HepG2 (cell line): Measurements from ENCODE around the gene ESYT3. TPM values are rescaled to one million over a fixed set of nuclear protein-coding genes. Genes with fewer than 3 reads are reported as not detected.

Experiments
- ATAC-seq: fragments of 200-7000 bp; cut with Tn5 transposase; 3 replicates; pipeline ENCODE4 v1.9.1; 2020; ENCODE audit warnings: mild to moderate bottlenecking, moderate library complexity
- BruUV-seq: library from RNA; stranded (reverse); fragments of 400-500 nt; replicated peaks from 2 replicates; lab custom pipeline; 2021; lab: Mats Ljungman, UMichigan
- CTCF ChIA-PET: fragments of 300-600 bp; formaldehyde crosslinking; extraction: SDS; loops from one replicate; lab custom pipeline; 2021; ENCODE audit warnings: low total read pairs, inconsistent platforms, low intra/inter-chr PET ratio; lab: Yijun Ruan, JAX
- POLR2A ChIA-PET: fragments of 350-600 bp; sonication (Branson Sonifier 250); formaldehyde crosslinking; loops from one replicate; lab custom pipeline; 2020; ENCODE audit warnings: antibody characterized with exemption, inconsistent platforms; lab: Yijun Ruan, JAX
- DNase-seq: peaks from one replicate; pipeline ENCODE4 v3.0.0-alpha.2; 2015; ENCODE audit warnings: low spot score
- FAIRE-seq: peaks from 3 replicates; lab custom pipeline; 2011; peaks lifted over from hg19 to GRCh38; lab: Jason Lieb, UNC
- H2AFZ ChIP-seq: one replicate; pipeline ENCODE4 v1.6.1; 2011; ENCODE audit warnings: low read length, inconsistent platforms
- H3K27ac ChIP-seq: fragments of 300-600 bp; 3 replicates; pipeline ENCODE4 v1.8.0; 2011; ENCODE audit warnings: mixed run types, mild to moderate bottlenecking, mixed read lengths, low read length, inconsistent platforms; ENCODE audit not compliant: insufficient read depth; ENCODE audit errors: extremely low read length
- H3K27me3 ChIP-seq, 2 experiments: fragments of 200-600 bp in 1 of 2; 2 replicates in 1 of 2; 3 replicates in 1 of 2; pipeline versions ENCODE4 v1.6.0 to v1.8.0; 2011; ENCODE audit warnings: low read length in 2 of 2, mild to moderate bottlenecking in 2 of 2, moderate library complexity in 2 of 2, inconsistent platforms in 1 of 2; ENCODE audit not compliant: insufficient read depth in 2 of 2, control insufficient read depth in 1 of 2
- H3K36me3 ChIP-seq, 2 experiments: fragments of 200-600 bp in 1 of 2; replicated peaks in 1 of 2; 2 replicates in 1 of 2; 3 replicates in 1 of 2; pipeline versions ENCODE4 v1.5.1 to v1.8.0; 2011; ENCODE audit warnings: low read length in 2 of 2, inconsistent platforms in 1 of 2; ENCODE audit not compliant: insufficient read depth in 2 of 2, control insufficient read depth in 1 of 2
- H3K4me1 ChIP-seq: 2 replicates; pipeline ENCODE4 v1.5.1; 2012; ENCODE audit warnings: low read length, inconsistent platforms; ENCODE audit not compliant: insufficient read depth
- H3K4me2 ChIP-seq: 2 replicates; pipeline ENCODE4 v1.6.0; 2011; ENCODE audit warnings: low read depth, low read length, inconsistent platforms
- H3K4me3 ChIP-seq, 3 experiments: fragments of 200-600 bp in 1 of 3; sonication (generic), shearing (Covaris generic) in 1 of 3; replicated peaks in 1 of 3; 2 replicates each; pipeline ENCODE4 v1.5.1; 2011 to 2016; ENCODE audit warnings: low read length in 3 of 3, inconsistent platforms in 2 of 3, low read depth in 2 of 3, mild to moderate bottlenecking in 2 of 3, control low read depth in 1 of 3, mixed read lengths in 1 of 3; ENCODE audit not compliant: insufficient read depth in 1 of 3
- H3K79me2 ChIP-seq: one replicate; pipeline ENCODE4 v1.6.1; 2011; ENCODE audit warnings: low read length, inconsistent platforms; ENCODE audit not compliant: insufficient read depth
- H3K9ac ChIP-seq: 2 replicates; pipeline ENCODE4 v1.6.0; 2011; ENCODE audit warnings: mild to moderate bottlenecking, low read depth, low read length, inconsistent platforms; ENCODE audit not compliant: insufficient read depth
- H3K9me3 ChIP-seq: 2 replicates; pipeline ENCODE4 v1.5.1; 2012; ENCODE audit warnings: mild to moderate bottlenecking, low read length
- H4K20me1 ChIP-seq: 2 replicates; pipeline ENCODE4 v1.6.0; 2011; ENCODE audit warnings: inconsistent platforms, mild to moderate bottlenecking, low read length, moderate library complexity; ENCODE audit not compliant: insufficient read depth
- CENPX ChIP-seq: sonication (generic); formaldehyde crosslinking; IDR thresholded peaks from 2 replicates; pipeline ENCODE4 v1.9.0; 2021; ENCODE audit warnings: mild to moderate bottlenecking, missing genetic modification reagents, moderate library complexity
- POLR2AphosphoS2 ChIP-seq: IDR thresholded peaks from 2 replicates; pipeline ENCODE4 v1.6.1; 2011; ENCODE audit warnings: low read depth, low read length, improper control_type of control experiment
- PREB ChIP-seq: sonication (generic); formaldehyde crosslinking; IDR thresholded peaks from 2 replicates; pipeline ENCODE4 v1.4.0; 2020; ENCODE audit warnings: missing genetic modification reagents
- RFXANK ChIP-seq: IDR thresholded peaks from 2 replicates; pipeline ENCODE4 v1.6.1; 2016
- SALL1 ChIP-seq: sonication (generic); formaldehyde crosslinking; IDR thresholded peaks from 2 replicates; pipeline ENCODE4 v1.8.0; 2022; ENCODE audit warnings: mild to moderate bottlenecking, missing genetic modification reagents
- SMAD3 ChIP-seq: sonication (generic); formaldehyde crosslinking; IDR thresholded peaks from 2 replicates; pipeline ENCODE4 v1.4.0; 2020; ENCODE audit warnings: missing genetic modification reagents
- STAT6 ChIP-seq: sonication (generic); formaldehyde crosslinking; IDR thresholded peaks from 2 replicates; pipeline ENCODE4 v1.4.0; 2020; ENCODE audit warnings: missing genetic modification reagents, mild to moderate bottlenecking, borderline replicate concordance
- TP53 ChIP-seq: sonication (generic); formaldehyde crosslinking; conservative IDR thresholded peaks from 2 replicates; pipeline ENCODE4 v1.4.0; 2020; ENCODE audit warnings: missing genetic modification reagents
- YY1 ChIP-seq: IDR thresholded peaks from 2 replicates; pipeline ENCODE4 v1.6.1; 2011; ENCODE audit warnings: low read length, low read depth, moderate library complexity, mild to moderate bottlenecking; ENCODE audit not compliant: insufficient read depth, insufficient replicate concordance
- ZFY ChIP-seq: sonication (generic); formaldehyde crosslinking; IDR thresholded peaks from 2 replicates; pipeline ENCODE4 v1.4.0; 2020; ENCODE audit warnings: missing genetic modification reagents
- ZIK1 ChIP-seq: sonication (generic); formaldehyde crosslinking; IDR thresholded peaks from 2 replicates; pipeline ENCODE4 v1.5.0; 2020; ENCODE audit warnings: mild to moderate bottlenecking, low read depth, missing genetic modification reagents, borderline replicate concordance
- ZNF557 ChIP-seq: sonication (generic); formaldehyde crosslinking; IDR thresholded peaks from 2 replicates; pipeline ENCODE4 v1.4.0; 2020; ENCODE audit warnings: missing genetic modification reagents
- ZNF652 ChIP-seq: IDR thresholded peaks from 2 replicates; pipeline ENCODE4 v1.6.1; 2016; ENCODE audit warnings: low read depth, borderline replicate concordance
- ZNF670 ChIP-seq: sonication (generic); formaldehyde crosslinking; IDR thresholded peaks from 2 replicates; pipeline ENCODE4 v1.8.0; 2022; ENCODE audit warnings: mild to moderate bottlenecking, missing genetic modification reagents, borderline replicate concordance
- ZZZ3 ChIP-seq: sonication (generic); formaldehyde crosslinking; IDR thresholded peaks from 2 replicates; pipeline ENCODE4 v1.4.0; 2020; ENCODE audit warnings: missing genetic modification reagents, mild to moderate bottlenecking, borderline replicate concordance
- WGBS: methylation state at CpG from one replicate; pipeline ENCODE4 v1.1.6; 2017; ENCODE audit warnings: low lambda C conversion rate; 5-methylcytosine and 5-hydroxymethylcytosine counted together
- in situ Hi-C: cut with HindIII; loops from 2 replicates; pipeline ENCODE4 v1.10.0; 2017; ENCODE audit warnings: low pct_unique_long_range_greater_than_20kb; ENCODE audit not compliant: extremely low pct_ligation_motif_present
- intact Hi-C: fragments of 100-400 bp; cut with micrococcal nuclease; formaldehyde crosslinking; loops from one replicate; pipeline ENCODE4 v1.10.0; 2022; ENCODE audit not compliant: unreplicated experiment
- polyA plus RNA-seq, 8 experiments: library from polyadenylated mRNA; depleted of rRNA in 3 of 8; stranded (reverse) in 7 of 8; unstranded in 1 of 8; fragments of >200 nt; fragmentation: Illumina TruSeq in 4 of 8; extraction: Trizol in 4 of 8; gene quantifications; 2 replicates each; pipeline versions ENCODE4 v1.2.1 to v1.2.3, GENCODE V29; 2011 to 2016; ENCODE audit warnings: low read depth in 4 of 8, missing spikeins in 1 of 8, mixed read lengths in 1 of 8; ENCODE audit not compliant: insufficient read depth in 1 of 8
- total RNA-seq, 5 experiments: library from RNA; depleted of rRNA; stranded (reverse); fragments of >200 nt; fragmentation: Illumina TruSeq; extraction: Trizol; gene quantifications; 2 replicates each; pipeline ENCODE4 v1.2.3, GENCODE V29; 2016; ENCODE audit warnings: low read depth in 1 of 5

ESYT3 gene
- total and polyA plus RNA-seq, 2 of the 13 experiments (the other 11 are each of a cell fraction or from before 2014, with no cell fraction given), result 1.5 to 4.1 TPM

- no peak for ATAC-seq
- ChIA-PET POLR2A (no interaction called here), CTCF (no interaction called here)
- H3K36me3 ChIP-seq, result no peaks in the 10 kb centered on the region; a peak in 3 of 5 replicates
- no peak overlapping the region for H3K9ac ChIP-seq
- H3K4me2 ChIP-seq, result no peak overlapping the region
- intact Hi-C loops, result no loop called here
- BruUV-seq, result no TSS peak
- no peak overlapping the region for H2AFZ ChIP-seq
- 88% methylated on average over 13 of the region's 13 CpGs for WGBS
- no peak for FAIRE-seq
- H3K9me3 ChIP-seq, result no peaks in the 10 kb centered on the region
- H3K4me1 ChIP-seq, result no peaks in the 10 kb centered on the region
- H3K27me3 ChIP-seq, result no peaks in the 10 kb centered on the region
- no peak overlapping the region for H3K4me3 ChIP-seq
- H3K27ac ChIP-seq, result no peak overlapping the region
- DNase-seq, result no peak
- in situ Hi-C loops, result no loop called here
- no peaks in the 10 kb centered on the region for H3K79me2 ChIP-seq
- no peaks in the 10 kb centered on the region for H4K20me1 ChIP-seq
- TF ChIP-seq ZNF670 (no peak), SMAD3 (CRISPR knock-in tag) (no peak), RFXANK (CRISPR knock-in tag) (no peak), ZIK1 (CRISPR knock-in tag) (no peak), ZNF557 (CRISPR knock-in tag) (no peak), STAT6 (no peak), POLR2AphosphoS2 (no peak), YY1 (no peak), ZNF652 (CRISPR knock-in tag) (no peak), ZZZ3 (CRISPR knock-in tag) (no peak), PREB (CRISPR knock-in tag) (no peak), TP53 (no peak), CENPX (CRISPR knock-in tag) (no peak), ZFY (no peak), SALL1 (CRISPR knock-in tag) (no peak)
- TF ChIP-seq, all 625 proteins: peak for 0
Observed at GRCh38 chr3:138456961-138457862, 22.8 kb downstream of the ESYT3 start.
